ENCODE results near the gene PNPLA5.

Gene PNPLA5

GRCh38 chr22:43859621-43860020, 32.2 kb downstream of the PNPLA5 start:
- ATAC-seq: no peak
- TF ChIP-seq GLIS3 (CRISPR knock-in tag; IDR thresholded peaks at IDR 0.05) (no peak), SNAI2 (CRISPR knock-in tag; IDR thresholded peaks at IDR 0.05) (no peak), ZNF70 (CRISPR knock-in tag; IDR thresholded peaks at IDR 0.05) (no peak), POU6F1 (CRISPR knock-in tag; IDR thresholded peaks at IDR 0.05; ENCODE audit: borderline replicate concordance, low read depth) (no peak), CREB5 (CRISPR knock-in tag; IDR thresholded peaks at IDR 0.05; ENCODE audit: low read depth) (no peak), PPARA (CRISPR knock-in tag; IDR thresholded peaks at IDR 0.05; ENCODE audit: borderline replicate concordance) (no peak), CSRNP3 (CRISPR knock-in tag; IDR thresholded peaks at IDR 0.05) (no peak), ESRRG (CRISPR knock-in tag; IDR thresholded peaks at IDR 0.05) (no peak), ZNF565 (CRISPR knock-in tag; conservative IDR thresholded peaks at IDR 0.05; ENCODE audit: low read depth) (no peak), ZFP3 (CRISPR knock-in tag; IDR thresholded peaks at IDR 0.05) (no peak), TSHZ2 (CRISPR knock-in tag; IDR thresholded peaks at IDR 0.05) (no peak), CSDC2 (CRISPR knock-in tag; IDR thresholded peaks at IDR 0.05) (no peak), PATZ1 (CRISPR knock-in tag; IDR thresholded peaks at IDR 0.05; ENCODE audit: borderline replicate concordance) (no peak), TCF4 (CRISPR knock-in tag; IDR thresholded peaks at IDR 0.05; ENCODE audit: borderline replicate concordance) (no peak)

GRCh38 chr22:43859176-43859575, 32.6 kb downstream of the PNPLA5 start:
- no peak for ATAC-seq

GRCh38 chr22:43858156-43858895, 33.5 kb downstream of the PNPLA5 start:
- no peak for ATAC-seq
- TF ChIP-seq CSDC2 (CRISPR knock-in tag; IDR thresholded peaks at IDR 0.05) (no peak), BACH2 (CRISPR knock-in tag; IDR thresholded peaks at IDR 0.05; ENCODE audit: borderline replicate concordance) (no peak), POU6F1 (CRISPR knock-in tag; IDR thresholded peaks at IDR 0.05; ENCODE audit: borderline replicate concordance, low read depth) (no peak), OSR1 (CRISPR knock-in tag; IDR thresholded peaks at IDR 0.05) (no peak), ZC3H10 (CRISPR knock-in tag; IDR thresholded peaks at IDR 0.05) (no peak), ARNTL (CRISPR knock-in tag; IDR thresholded peaks at IDR 0.05; ENCODE audit: borderline replicate concordance, low read depth) (no peak), ESRRG (CRISPR knock-in tag; IDR thresholded peaks at IDR 0.05) (no peak), ZNF70 (CRISPR knock-in tag; IDR thresholded peaks at IDR 0.05) (no peak), TSHZ2 (CRISPR knock-in tag; IDR thresholded peaks at IDR 0.05) (no peak), ZFP30 (CRISPR knock-in tag; IDR thresholded peaks at IDR 0.05) (no peak), PPARA (CRISPR knock-in tag; IDR thresholded peaks at IDR 0.05; ENCODE audit: borderline replicate concordance) (no peak), ZNF565 (CRISPR knock-in tag; conservative IDR thresholded peaks at IDR 0.05; ENCODE audit: low read depth) (no peak), RARB (CRISPR knock-in tag; IDR thresholded peaks at IDR 0.05) (no peak), ISL1 (CRISPR knock-in tag; IDR thresholded peaks at IDR 0.05) (no peak), CSRNP3 (CRISPR knock-in tag; IDR thresholded peaks at IDR 0.05) (no peak)

More at GRCh38 chr22:43859176-43859575, 32.6 kb downstream of the PNPLA5 start:
- no peak for TF ChIP-seq OSR1 (CRISPR knock-in tag; IDR thresholded peaks at IDR 0.05)
- no peak for TF ChIP-seq TOX (CRISPR knock-in tag; IDR thresholded peaks at IDR 0.05; ENCODE audit: borderline replicate concordance)

Data from SK-N-SH treated with all-trans-retinoic acid at 6 μM for 48 hours (cell line).